ENCODE results near the gene C12orf43.

The C12orf43 gene

DNA sequence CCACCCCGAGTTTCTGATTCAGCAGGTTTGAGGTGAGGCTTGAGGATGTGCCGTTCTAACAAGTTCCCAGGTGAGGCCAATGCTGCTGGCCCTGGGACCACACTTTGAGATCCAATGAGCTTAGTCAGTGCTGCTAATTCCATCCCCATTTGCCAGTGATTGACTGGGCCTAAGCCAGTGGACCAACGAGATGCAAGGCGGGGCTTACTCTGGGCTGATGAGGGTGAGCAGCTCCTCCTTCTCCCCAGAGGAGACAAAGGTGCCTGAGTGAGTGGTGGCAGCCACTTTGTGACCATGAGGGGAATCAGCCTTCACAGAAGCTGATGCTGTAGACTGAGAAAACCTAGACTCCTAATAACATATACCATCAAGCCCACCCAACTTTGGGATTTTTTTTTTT is 61.1 kb downstream of the C12orf43 start:
- Histone ChIP-seq H3K4me3 (ENCODE audit: low read depth in 1 of 2, low read length in 1 of 2) (no peak overlapping the region), H3K27ac (no peak overlapping the region), H3K4me1 (ENCODE audit: control insufficient read depth in 1 of 2, insufficient read depth in 1 of 2, low read depth in 1 of 2, low read length in 1 of 2) (no peaks in the 10 kb centered on the region)

DNA sequence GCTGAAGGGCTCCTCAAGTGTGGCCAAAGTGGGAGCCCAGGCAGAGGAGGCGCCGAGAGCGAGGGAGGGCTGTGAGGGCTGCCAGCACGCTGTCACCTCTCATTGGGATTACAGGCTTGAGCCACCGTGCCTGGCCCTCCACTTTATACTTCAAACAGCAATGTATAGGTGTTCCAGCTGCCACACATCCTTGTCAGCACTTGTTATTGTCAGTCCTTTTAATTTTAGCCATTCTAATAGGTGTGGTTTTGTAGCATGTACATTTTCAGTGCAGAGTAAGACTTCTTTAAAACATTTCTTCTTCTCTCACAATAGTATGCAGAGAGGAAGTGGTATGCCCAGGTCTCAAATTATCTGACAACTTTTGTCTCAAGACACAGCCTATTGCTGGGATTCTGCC is 65.5 kb downstream of the C12orf43 start:
- no peak overlapping the region for H3K4me3 ChIP-seq (ENCODE audit: low read depth in 1 of 2, low read length in 1 of 2)
- no peaks in the 10 kb centered on the region for H3K27me3 ChIP-seq
- no peaks in the 10 kb centered on the region for H3K36me3 ChIP-seq
- no peak overlapping the region for H3K27ac ChIP-seq
- no peaks in the 10 kb centered on the region for H3K4me1 ChIP-seq (ENCODE audit: control insufficient read depth in 1 of 2, insufficient read depth in 1 of 2, low read depth in 1 of 2, low read length in 1 of 2)
- H3K9me3 ChIP-seq, result no peaks in the 10 kb centered on the region
- no peak for TF ChIP-seq CTCF (IDR thresholded peaks at IDR 0.05)

More for the DNA sequence above, 61.1 kb downstream of the C12orf43 start:
- TF ChIP-seq CTCF (IDR thresholded peaks at IDR 0.05), result no peak
- no peaks in the 10 kb centered on the region for H3K36me3 ChIP-seq
- H3K27me3 ChIP-seq, result no peaks in the 10 kb centered on the region
- H3K9me3 ChIP-seq, result no peaks in the 10 kb centered on the region
